HG03103 (cell line): Measurements from ENCODE around the gene HLA-DQA2.
"Not testable (repeated sequence)": the region's sequence is repeated elsewhere in the genome, so short reads cannot be mapped to it uniquely, and the experiment has no call there.

Experiments used
- ATAC-seq: cut with Tn5 transposase; IDR thresholded peaks from one replicate; pipeline ENCODE4 v1.9.1; 2021; ENCODE audit warnings: low read depth; ENCODE audit not compliant: unreplicated experiment

Gene HLA-DQA2

DNA sequence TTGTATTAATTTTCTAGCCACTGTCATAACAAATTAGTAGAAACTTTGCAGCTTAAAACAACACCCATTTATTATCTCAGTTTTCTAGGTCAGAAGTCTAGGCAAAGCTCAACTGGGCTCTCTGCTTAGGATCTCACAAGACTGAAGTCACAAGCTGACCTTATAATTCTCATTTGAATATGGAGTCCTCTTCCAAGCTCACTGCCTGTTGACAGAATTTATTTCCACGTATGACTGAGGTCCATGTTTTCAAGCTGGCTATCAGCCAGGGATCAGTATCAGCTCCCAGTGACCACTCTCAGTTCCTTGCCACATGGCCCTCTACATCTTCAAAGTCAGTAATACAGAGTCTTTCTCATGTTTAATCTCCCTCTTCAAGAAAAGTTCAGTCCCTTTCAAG, 33.9 kb downstream of the HLA-DQA2 start:
- ATAC-seq = no peak

DNA sequence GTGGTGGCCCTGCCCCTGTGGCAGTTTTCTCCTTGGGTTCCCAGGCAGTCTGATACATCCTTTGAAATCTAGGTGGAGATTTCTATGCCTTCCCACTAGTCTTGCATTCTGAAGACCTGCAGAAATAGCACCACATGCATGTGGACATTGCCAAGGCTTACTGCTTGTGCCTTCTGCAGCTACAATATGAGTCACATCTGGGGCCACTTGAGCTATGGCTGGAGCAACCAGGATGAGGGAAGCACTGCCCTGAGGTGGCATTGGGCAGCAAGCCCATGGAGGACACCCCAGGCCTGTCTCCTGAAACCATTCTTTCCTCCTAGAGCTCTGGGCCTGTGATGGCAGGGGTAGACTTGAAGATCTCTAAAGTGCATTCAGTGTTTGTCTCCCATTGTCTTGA, 37.8 kb downstream of the HLA-DQA2 start:
- no peak for ATAC-seq

DNA sequence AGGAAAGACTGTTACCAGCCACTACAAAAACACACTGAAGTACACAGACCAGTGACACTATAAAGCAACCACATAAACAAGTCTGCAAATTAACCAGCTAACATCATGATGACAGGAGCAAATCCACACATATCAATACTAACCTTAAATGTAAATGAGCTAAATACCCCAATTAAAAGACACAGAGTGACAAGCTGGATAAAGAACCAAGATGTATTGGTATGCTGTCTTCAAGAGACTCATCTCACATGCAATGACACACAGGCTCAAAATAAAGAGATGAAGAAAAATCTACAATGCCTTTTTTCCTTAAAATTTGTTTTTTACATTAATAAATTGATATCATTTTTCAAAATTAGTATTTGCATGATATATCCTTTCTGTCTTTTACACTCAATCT, 41.7 kb downstream of the HLA-DQA2 start:
- ATAC-seq = not testable (repeated sequence)

DNA sequence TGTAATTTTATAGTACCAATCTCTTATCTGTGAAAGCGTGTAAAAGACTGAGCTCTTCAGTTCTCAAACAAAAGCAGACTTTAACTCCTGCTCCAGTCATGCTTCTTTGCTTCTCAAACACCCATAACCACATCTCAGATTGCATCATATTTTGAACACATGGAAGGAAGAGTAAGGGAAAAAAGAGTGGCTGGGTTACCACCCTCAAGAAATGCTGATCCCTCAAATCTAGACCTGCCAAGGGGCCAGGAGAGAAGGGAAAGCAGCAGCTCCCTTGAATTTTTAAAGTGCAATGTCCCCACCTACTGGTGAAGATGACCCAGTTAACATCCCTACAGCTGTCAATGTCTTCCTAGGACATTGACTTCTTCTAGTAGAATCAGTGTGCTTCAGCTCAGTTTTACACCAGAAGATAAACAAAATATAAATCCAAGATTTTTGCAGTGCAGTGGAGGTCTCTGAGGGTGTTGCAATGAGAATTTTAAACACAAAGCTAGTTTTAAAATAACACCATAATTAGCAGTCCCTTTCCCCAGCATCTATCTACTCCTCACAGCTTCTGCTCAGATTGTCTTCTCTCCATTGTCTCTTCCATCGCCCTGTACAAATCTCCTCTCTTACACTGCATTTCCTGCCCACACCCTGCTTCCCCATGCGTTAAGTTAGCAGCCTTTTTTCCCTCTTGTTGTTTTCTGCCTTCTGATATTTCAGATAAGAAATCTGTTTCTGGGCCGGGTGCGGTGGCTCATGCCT, 44.8 kb downstream of the HLA-DQA2 start:
- ATAC-seq = no peak

DNA sequence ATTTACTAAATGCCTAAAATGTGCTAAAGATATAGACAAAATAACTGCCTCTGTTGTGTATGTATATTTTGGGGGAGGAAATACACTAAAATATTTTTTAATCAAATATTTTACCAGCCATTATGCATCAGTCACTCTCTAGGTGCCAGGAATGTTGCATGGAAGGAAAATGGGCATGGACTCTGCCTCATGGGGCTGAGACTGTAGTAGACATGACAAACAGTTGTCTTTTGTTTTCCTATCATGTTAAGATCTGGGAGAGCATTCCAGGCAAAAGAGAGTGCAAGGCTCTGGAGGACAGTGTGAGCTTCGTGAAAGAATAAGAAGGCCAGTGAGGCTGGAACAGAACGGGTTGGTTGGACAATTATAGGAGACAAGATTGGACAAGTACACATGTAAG, 49.1 kb downstream of the HLA-DQA2 start:
- ATAC-seq = no peak

DNA sequence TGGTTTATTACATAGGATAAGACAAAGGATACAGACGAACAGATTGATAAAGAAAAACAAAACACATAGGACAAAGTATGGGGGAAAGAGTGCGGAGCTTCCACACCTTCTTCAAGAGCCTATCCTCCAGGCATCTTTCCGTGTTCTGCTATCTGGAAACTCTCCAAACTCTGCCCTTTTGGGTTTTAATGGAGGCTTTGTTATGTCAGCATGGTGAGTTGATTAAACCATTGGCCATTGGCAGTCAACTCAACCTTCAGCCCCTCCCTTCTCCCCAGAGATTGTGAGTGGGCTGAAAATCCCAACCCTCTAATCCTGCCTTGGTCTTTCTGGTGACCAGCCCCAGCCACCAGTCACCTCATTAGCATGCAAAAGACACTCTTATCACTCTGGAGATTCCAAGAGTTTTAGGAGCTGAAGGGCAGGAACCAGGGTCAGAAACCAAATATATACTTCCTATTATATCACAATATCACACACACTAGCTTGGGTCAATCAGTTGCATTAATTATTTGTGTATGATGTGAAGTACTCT, 51.8 kb downstream of the HLA-DQA2 start:
- no peak for ATAC-seq

DNA sequence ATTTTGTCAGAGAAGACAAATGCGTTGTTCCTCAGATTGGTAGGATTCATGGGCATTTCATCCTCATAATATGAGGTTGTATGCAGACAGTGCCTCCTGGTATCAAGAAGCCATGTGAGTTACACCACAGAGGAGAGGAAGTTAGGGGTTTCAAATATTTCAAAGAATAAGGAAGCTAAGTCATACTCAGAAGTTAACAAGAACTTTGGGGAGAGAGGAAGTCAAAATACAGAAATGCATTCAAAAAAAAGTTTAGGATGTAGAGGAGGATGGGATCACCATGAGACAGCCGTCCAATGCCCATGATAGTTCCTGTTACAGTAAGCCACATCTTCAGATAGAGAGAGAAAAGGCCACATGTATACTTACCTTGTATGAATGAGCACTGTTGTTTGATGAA, 53.3 kb downstream of the HLA-DQA2 start:
- no peak for ATAC-seq
